A549 (cell line): ENCODE data around the gene SAMD3. TPM values are rescaled to one million over a fixed set of nuclear protein-coding genes. Genes with fewer than 3 reads are reported as not detected.
A peak's percentile ranks its signal among the peaks of the same experiment; 100 is the strongest.

Source experiments
- ATAC-seq, 2 experiments: fragments of 200-7000 bp in 1 of 2; fragments of >200 bp in 1 of 2; cut with Nextera tagmentation in 1 of 2; cut with Tn5 transposase in 1 of 2; 3 replicates each; pipeline versions ENCODE4 v1.8.0 to v1.9.1; 2018 to 2020; ENCODE audit warnings: mild to moderate bottlenecking in 1 of 2, moderate library complexity in 1 of 2
- CTCF ChIA-PET: fragments of 300-600 bp; sonication (Branson Sonifier 250); formaldehyde crosslinking; extraction: SDS; loops from one replicate; lab custom pipeline; 2021; ENCODE audit warnings: antibody characterized with exemption, inconsistent platforms; lab: Yijun Ruan, JAX
- POLR2A ChIA-PET: fragments of 350-600 bp; formaldehyde crosslinking; extraction: SDS; loops from one replicate; lab custom pipeline; 2021; ENCODE audit warnings: antibody characterized with exemption, inconsistent platforms; lab: Yijun Ruan, JAX
- DNase-seq, 2 experiments: peaks; one replicate each; pipeline versions ENCODE4 v3.0.0 to v3.0.0-alpha.2; 2011 to 2016; ENCODE audit warnings: low read depth in 1 of 2, low spot score in 1 of 2
- FAIRE-seq: peaks from 2 replicates; lab custom pipeline; 2011; peaks lifted over from hg19 to GRCh38; lab: Jason Lieb, UNC
- H3K27ac ChIP-seq, 2 experiments: fragments of >200 bp; sonication (Bioruptor Twin); formaldehyde crosslinking; 3 replicates each; pipeline ENCODE4 v1.5.1; 2016 to 2017
- H3K4me1 ChIP-seq: fragments of >200 bp; sonication (Bioruptor Twin); formaldehyde crosslinking; 3 replicates; pipeline ENCODE4 v1.6.1; 2016
- H3K4me2 ChIP-seq: fragments of >200 bp; sonication (Bioruptor Twin); formaldehyde crosslinking; 3 replicates; pipeline ENCODE4 v1.6.1; 2016
- H3K4me3 ChIP-seq: fragments of >200 bp; sonication (Bioruptor Twin); formaldehyde crosslinking; 3 replicates; pipeline ENCODE4 v1.5.1; 2016
- H3K9me3 ChIP-seq: fragments of >200 bp; sonication (Bioruptor Twin); formaldehyde crosslinking; 3 replicates; pipeline ENCODE4 v1.6.1; 2016
- FOSL2 ChIP-seq, 2 experiments: fragments of 450-650 bp in 1 of 2; fragments of >200 bp in 1 of 2; sonication (Bioruptor Twin) in 1 of 2; formaldehyde crosslinking; IDR thresholded peaks; 2 replicates each; pipeline versions ENCODE4 v1.5.0 to v1.6.1; 2016 to 2020; ENCODE audit warnings: mild to moderate bottlenecking in 1 of 2, moderate library complexity in 1 of 2
- FOXS1 ChIP-seq: fragments of 250-450 bp; sonication (Bioruptor Pico); IDR thresholded peaks from 2 replicates; pipeline ENCODE4 v1.5.0; 2020; ENCODE audit warnings: mild to moderate bottlenecking, moderate library complexity
- JUNB ChIP-seq: fragments of >200 bp; sonication (Bioruptor Twin); formaldehyde crosslinking; IDR thresholded peaks from 2 replicates; pipeline ENCODE4 v1.6.1; 2016
- KDM1A ChIP-seq: fragments of 200-600 bp; sonication (generic); IDR thresholded peaks from 2 replicates; pipeline ENCODE4 v1.6.1; 2016; ENCODE audit warnings: low read depth, mild to moderate bottlenecking
- PHF8 ChIP-seq: fragments of 200-600 bp; sonication (generic); IDR thresholded peaks from 2 replicates; pipeline ENCODE4 v1.6.1; 2016; ENCODE audit warnings: low read depth, mild to moderate bottlenecking, antibody characterized with exemption, moderate library complexity, borderline replicate concordance
- RAD21 ChIP-seq, 2 experiments: fragments of >200 bp in 1 of 2; sonication (Bioruptor Twin) in 1 of 2; formaldehyde crosslinking in 1 of 2; IDR thresholded peaks in 1 of 2; conservative IDR thresholded peaks in 1 of 2; 2 replicates in 1 of 2; 3 replicates in 1 of 2; pipeline ENCODE4 v1.6.1; 2012 to 2018; ENCODE audit warnings: inconsistent platforms in 1 of 2
- RARB ChIP-seq: fragments of 250-450 bp; sonication (Bioruptor Pico); IDR thresholded peaks from 2 replicates; pipeline ENCODE4 v1.8.0; 2021; ENCODE audit warnings: mild to moderate bottlenecking, moderate library complexity
- RCOR1 ChIP-seq: fragments of 150-350 bp; IDR thresholded peaks from 2 replicates; pipeline ENCODE4 v1.6.1; 2014; ENCODE audit warnings: antibody characterized with exemption, low read length, low read depth
- RNF2 ChIP-seq: fragments of 200-600 bp; sonication (generic); IDR thresholded peaks from 2 replicates; pipeline ENCODE4 v1.6.1; 2016; ENCODE audit warnings: low read depth, mild to moderate bottlenecking, antibody characterized with exemption, moderate library complexity, borderline replicate concordance
- SREBF2 ChIP-seq: fragments of 450-650 bp; IDR thresholded peaks from 2 replicates; pipeline ENCODE4 v1.6.1; 2014; ENCODE audit warnings: mild to moderate bottlenecking, moderate library complexity
- ZFP36 ChIP-seq: fragments of 450-650 bp; IDR thresholded peaks from 2 replicates; pipeline ENCODE4 v1.6.1; 2014; ENCODE audit warnings: borderline replicate concordance; ENCODE audit not compliant: partially characterized antibody
- WGBS: methylation state at CpG from one replicate; pipeline ENCODE4 v1.1.6; 2017; ENCODE audit errors: missing lambda C conversion rate; 5-methylcytosine and 5-hydroxymethylcytosine counted together
- polyA plus RNA-seq, 4 experiments: library from polyadenylated mRNA; depleted of rRNA in 3 of 4; stranded (reverse); fragments of >200 nt; fragmentation: RNase III in 1 of 4; extraction: RNeasy Plus Mini Kit Qiagen cat#74134 plus additional on column Dnase treatment in 1 of 4; gene quantifications; 2 replicates in 3 of 4; 3 replicates in 1 of 4; pipeline ENCODE4 v1.2.3, GENCODE V29; 2011 to 2017
- TF ChIP-seq, protein P1 (sequence below): fragments of 250-450 bp; sonication (Bioruptor Pico); IDR thresholded peaks from 2 replicates; pipeline ENCODE4 v1.5.0; 2020; ENCODE audit warnings: low read depth, mild to moderate bottlenecking, moderate library complexity
- TF ChIP-seq, protein P2 (sequence below): IDR thresholded peaks from 2 replicates; pipeline ENCODE4 v1.6.1; 2012; ENCODE audit warnings: low read depth, borderline replicate concordance
- TF ChIP-seq, protein P3 (sequence below): fragments of >200 bp; sonication (Bioruptor Twin); formaldehyde crosslinking; IDR thresholded peaks from 3 replicates; pipeline ENCODE4 v1.5.1; 2016
- TF ChIP-seq, protein P4 (sequence below): fragments of >200 bp; sonication (Bioruptor Twin); formaldehyde crosslinking; IDR thresholded peaks from 2 replicates; pipeline ENCODE4 v1.6.1; 2016
- TF ChIP-seq, protein P5 (sequence below): fragments of 150-350 bp; IDR thresholded peaks from 2 replicates; pipeline ENCODE4 v1.6.1; 2014; ENCODE audit warnings: low read depth, mild to moderate bottlenecking, low read length

The SAMD3 gene
- polyA plus RNA-seq, 2 of the 4 experiments (the other 2 are of a cell fraction): not detected

DNA sequence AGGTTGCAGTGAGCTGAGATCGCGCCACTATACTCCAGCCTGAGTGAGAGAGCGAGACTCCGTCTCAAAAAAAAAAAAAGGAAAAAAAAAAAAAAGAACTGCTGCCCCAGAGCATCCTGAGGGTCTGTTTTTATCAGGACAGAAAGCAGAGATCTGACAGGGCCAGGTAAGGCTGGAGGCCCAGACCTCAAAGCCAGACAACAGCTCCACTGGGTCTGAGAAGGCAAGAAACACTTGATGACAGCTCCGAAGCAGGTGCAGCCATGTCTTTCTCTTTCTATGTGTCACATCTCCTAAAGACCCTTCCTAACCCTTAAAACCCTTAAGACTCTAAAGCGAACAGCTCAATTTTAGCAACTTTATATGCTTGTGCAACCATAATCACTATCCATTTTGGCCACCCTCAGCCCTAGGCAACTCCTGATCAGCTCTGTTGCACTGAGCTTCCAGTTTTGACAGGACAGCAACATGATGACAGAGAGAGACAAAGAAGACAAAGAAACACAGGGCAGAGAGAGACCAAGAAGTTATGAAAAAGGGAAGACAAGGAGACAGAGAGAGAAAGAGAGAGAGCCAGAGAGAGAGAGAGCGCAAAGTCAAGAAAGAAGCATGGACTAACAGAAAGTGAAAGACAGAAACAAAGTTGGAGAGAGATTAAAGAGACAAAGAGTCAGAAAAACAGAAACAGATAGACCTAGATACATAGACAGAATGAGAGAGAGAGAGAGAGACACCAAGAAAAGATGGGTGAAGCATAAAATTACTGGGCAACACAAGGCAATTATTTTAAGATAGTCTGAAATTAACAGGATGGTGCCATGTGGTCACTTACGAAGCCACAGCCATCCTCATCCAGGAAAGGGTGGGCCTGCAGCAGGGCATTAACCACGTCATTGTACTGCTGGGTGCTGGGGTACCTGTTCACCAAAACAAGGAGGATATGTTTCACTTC, 39.2 kb downstream of the SAMD3 start:
- H3K9me3 ChIP-seq: no peaks in the 10 kb centered on the region
- no peak overlapping the region for H3K4me3 ChIP-seq
- DNase-seq (no peak), FAIRE-seq (no peak)
- H3K27ac ChIP-seq: no peak overlapping the region
- 64% methylated on average over 9 of the region's 9 CpGs for WGBS
- TF ChIP-seq, protein P1, sequence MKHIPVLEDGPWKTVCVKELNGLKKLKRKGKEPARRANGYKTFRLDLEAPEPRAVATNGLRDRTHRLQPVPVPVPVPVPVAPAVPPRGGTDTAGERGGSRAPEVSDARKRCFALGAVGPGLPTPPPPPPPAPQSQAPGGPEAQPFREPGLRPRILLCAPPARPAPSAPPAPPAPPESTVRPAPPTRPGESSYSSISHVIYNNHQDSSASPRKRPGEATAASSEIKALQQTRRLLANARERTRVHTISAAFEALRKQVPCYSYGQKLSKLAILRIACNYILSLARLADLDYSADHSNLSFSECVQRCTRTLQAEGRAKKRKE (CRISPR knock-in tag): no peak
- no peak for TF ChIP-seq RAD21 (conservative IDR thresholded peaks at IDR 0.05 in 1 of 2, IDR thresholded peaks at IDR 0.05 in 1 of 2)
- no peak for TF ChIP-seq KDM1A
- TF ChIP-seq ZFP36: no peak
- TF ChIP-seq, all 56 proteins: peak for 0
- ChIA-PET CTCF (no interaction called here), POLR2A (no interaction called here)
- Histone ChIP-seq H3K4me1 (no peaks in the 10 kb centered on the region), H3K4me2 (no peak overlapping the region)
- ATAC-seq: no peak

DNA sequence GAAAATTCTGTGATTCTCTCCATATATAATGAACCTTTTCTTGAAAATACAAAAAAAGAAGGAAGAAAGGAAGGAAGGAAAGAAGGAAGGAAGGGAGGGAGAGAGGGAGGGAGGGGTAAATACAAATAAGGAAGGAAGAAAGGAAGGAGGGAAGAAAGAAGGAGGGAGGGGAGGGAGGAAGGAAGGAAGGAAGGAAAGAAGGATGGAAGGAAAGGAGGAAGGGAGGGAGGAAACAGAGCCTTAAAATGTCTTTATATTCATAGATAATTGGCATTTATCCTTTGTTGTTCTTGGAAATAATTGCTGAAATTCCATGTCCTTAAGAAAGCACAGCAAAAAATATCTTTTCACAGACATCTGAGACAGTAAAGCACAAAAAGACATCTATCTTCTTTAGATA, 40.3 kb downstream of the SAMD3 start:
- Histone ChIP-seq H3K4me3 (no peak overlapping the region), H3K4me2 (no peak overlapping the region), H3K27ac (no peak overlapping the region), H3K9me3 (no peaks in the 10 kb centered on the region), H3K4me1 (no peaks in the 10 kb centered on the region)
- POLR2A ChIA-PET: no interaction called here
- CTCF ChIA-PET: no interaction called here
- FAIRE-seq (no peak), DNase-seq (no peak), ATAC-seq (no peak)
- TF ChIP-seq, protein P2, sequence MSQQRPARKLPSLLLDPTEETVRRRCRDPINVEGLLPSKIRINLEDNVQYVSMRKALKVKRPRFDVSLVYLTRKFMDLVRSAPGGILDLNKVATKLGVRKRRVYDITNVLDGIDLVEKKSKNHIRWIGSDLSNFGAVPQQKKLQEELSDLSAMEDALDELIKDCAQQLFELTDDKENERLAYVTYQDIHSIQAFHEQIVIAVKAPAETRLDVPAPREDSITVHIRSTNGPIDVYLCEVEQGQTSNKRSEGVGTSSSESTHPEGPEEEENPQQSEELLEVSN: no peak
- TF ChIP-seq, protein P3, sequence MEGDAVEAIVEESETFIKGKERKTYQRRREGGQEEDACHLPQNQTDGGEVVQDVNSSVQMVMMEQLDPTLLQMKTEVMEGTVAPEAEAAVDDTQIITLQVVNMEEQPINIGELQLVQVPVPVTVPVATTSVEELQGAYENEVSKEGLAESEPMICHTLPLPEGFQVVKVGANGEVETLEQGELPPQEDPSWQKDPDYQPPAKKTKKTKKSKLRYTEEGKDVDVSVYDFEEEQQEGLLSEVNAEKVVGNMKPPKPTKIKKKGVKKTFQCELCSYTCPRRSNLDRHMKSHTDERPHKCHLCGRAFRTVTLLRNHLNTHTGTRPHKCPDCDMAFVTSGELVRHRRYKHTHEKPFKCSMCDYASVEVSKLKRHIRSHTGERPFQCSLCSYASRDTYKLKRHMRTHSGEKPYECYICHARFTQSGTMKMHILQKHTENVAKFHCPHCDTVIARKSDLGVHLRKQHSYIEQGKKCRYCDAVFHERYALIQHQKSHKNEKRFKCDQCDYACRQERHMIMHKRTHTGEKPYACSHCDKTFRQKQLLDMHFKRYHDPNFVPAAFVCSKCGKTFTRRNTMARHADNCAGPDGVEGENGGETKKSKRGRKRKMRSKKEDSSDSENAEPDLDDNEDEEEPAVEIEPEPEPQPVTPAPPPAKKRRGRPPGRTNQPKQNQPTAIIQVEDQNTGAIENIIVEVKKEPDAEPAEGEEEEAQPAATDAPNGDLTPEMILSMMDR: no peak
- TF ChIP-seq, protein P4, sequence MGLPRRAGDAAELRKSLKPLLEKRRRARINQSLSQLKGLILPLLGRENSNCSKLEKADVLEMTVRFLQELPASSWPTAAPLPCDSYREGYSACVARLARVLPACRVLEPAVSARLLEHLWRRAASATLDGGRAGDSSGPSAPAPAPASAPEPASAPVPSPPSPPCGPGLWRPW: no peak
- no peak for TF ChIP-seq FOXS1 (CRISPR knock-in tag)
- TF ChIP-seq SREBF2: no peak
- no peak for TF ChIP-seq RCOR1
- no peak for TF ChIP-seq RARB (CRISPR knock-in tag)
- no peak for TF ChIP-seq PHF8
- no peak for TF ChIP-seq RNF2
- TF ChIP-seq, protein P5, sequence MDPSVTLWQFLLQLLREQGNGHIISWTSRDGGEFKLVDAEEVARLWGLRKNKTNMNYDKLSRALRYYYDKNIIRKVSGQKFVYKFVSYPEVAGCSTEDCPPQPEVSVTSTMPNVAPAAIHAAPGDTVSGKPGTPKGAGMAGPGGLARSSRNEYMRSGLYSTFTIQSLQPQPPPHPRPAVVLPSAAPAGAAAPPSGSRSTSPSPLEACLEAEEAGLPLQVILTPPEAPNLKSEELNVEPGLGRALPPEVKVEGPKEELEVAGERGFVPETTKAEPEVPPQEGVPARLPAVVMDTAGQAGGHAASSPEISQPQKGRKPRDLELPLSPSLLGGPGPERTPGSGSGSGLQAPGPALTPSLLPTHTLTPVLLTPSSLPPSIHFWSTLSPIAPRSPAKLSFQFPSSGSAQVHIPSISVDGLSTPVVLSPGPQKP: no peak

DNA sequence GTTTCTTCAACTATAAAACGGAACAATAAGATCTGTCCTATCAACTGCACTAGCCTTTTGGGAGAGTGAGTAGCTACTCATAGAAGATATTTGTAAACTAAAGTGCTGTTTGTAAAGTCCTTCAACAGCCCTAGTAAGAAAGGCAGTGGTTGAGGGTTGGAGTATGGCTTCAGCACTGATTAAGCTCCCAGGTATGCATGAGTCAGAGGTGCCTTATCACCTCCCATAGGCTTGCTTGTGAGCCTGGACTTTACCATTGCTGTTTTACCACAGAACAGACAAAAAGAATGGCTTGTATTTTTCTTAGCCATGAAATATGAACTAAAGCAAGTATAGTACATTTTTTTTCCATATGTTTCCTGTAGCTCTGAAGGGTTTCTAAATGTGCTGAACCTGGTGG, 44.1 kb downstream of the SAMD3 start:
- no peak overlapping the region for H3K4me2 ChIP-seq
- no peak overlapping the region for H3K4me3 ChIP-seq
- DNase-seq (peak; percentile 5 to 21), FAIRE-seq (no peak), ATAC-seq (peak; percentile 56 to 80; a peak in 3 of 6 replicates)
- POLR2A ChIA-PET: no interaction called here
- no peaks in the 10 kb centered on the region for H3K9me3 ChIP-seq
- WGBS: 81% methylated on average over 1 of the region's 1 CpG
- no peak overlapping the region for H3K27ac ChIP-seq
- TF ChIP-seq FOSL2 (IDR thresholded peaks at IDR 0.05): no peak
- peak; percentile 28; the same call in 1 of the 2 replicates for TF ChIP-seq FOSL2 (CRISPR knock-in tag; IDR thresholded peaks at IDR 0.05)
- TF ChIP-seq JUNB: no peak
- TF ChIP-seq, all 56 proteins: peak for 1
- CTCF ChIA-PET: interaction anchor here (0.6 kb wide), 1 partner anchor 70 kb away, joined by 3 read pairs; no protein-coding TSS in a partner anchor
- no peaks in the 10 kb centered on the region for H3K4me1 ChIP-seq
